Measurements from ENCODE around the gene C16orf92.

DNA sequence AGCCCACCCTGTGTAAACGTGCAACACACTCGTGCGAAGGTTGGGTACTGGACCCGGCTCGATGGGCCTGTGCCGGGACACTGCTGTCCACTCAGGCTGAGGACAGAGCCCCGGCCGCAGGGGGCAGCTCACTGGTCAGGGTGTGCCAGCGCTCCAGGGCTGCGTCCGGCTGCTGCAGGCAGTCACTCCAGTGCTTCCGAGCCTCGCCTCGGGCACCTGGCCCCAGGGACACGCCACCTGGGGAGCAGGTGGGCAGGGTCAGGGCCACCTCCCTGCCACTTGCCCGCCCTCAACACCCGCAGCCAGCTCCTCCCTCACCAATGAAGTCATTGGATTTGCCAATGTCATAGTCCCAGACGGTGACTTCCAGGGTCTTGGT is 16.9 kb upstream of the C16orf92 start:
- TF ChIP-seq, protein P1, sequence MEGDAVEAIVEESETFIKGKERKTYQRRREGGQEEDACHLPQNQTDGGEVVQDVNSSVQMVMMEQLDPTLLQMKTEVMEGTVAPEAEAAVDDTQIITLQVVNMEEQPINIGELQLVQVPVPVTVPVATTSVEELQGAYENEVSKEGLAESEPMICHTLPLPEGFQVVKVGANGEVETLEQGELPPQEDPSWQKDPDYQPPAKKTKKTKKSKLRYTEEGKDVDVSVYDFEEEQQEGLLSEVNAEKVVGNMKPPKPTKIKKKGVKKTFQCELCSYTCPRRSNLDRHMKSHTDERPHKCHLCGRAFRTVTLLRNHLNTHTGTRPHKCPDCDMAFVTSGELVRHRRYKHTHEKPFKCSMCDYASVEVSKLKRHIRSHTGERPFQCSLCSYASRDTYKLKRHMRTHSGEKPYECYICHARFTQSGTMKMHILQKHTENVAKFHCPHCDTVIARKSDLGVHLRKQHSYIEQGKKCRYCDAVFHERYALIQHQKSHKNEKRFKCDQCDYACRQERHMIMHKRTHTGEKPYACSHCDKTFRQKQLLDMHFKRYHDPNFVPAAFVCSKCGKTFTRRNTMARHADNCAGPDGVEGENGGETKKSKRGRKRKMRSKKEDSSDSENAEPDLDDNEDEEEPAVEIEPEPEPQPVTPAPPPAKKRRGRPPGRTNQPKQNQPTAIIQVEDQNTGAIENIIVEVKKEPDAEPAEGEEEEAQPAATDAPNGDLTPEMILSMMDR (IDR thresholded peaks at IDR 0.05; ENCODE audit: insufficient read depth, low read length, poor library complexity, severe bottlenecking), result no peak
- no peak for TF ChIP-seq EZH2phosphoT487 (conservative IDR thresholded peaks at IDR 0.05; ENCODE audit: low read length)
